ENCODE measurements around the gene NUP107. TPM values are rescaled to one million over a fixed set of nuclear protein-coding genes. Genes with fewer than 3 reads are reported as not detected.

Gene NUP107
- polyA plus RNA-seq, 2 of the 4 experiments (the other 2 are of a cell fraction): 78.5 to 194 TPM

DNA sequence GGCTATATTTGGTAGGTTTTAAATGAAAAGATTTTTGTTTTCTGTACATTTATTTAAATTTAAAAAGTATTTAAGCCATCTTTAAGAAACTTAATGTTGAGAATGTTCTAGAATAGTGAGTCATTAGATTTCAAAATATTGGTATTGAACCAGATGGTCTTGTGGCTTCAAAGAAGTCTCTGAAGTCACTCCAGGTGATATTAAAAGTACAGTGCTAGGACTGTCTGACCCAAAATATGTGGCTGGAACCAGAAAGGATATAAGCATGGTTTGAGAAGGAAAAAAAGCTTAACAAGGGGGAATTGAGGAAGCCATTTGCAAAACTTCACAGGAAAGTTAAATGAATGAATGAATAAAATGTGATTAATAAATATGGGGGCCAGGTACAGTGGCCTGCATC is 92.5 kb downstream of the NUP107 start:
- POLR2A ChIA-PET: no interaction called here
- H3K4me1 ChIP-seq: no peaks in the 10 kb centered on the region
- H3K4me3 ChIP-seq: no peak overlapping the region
- TF ChIP-seq EHMT2 (IDR thresholded peaks at IDR 0.05; ENCODE audit: low read depth) (no peak), POLR2A (IDR thresholded peaks at IDR 0.05; ENCODE audit: low read length) (no peak), RAD21 (conservative IDR thresholded peaks at IDR 0.05 in 1 of 2, IDR thresholded peaks at IDR 0.05 in 1 of 2) (no peak), NR3C1 (IDR thresholded peaks at IDR 0.05) (no peak), FOSL2 (IDR thresholded peaks at IDR 0.05) (no peak), FOSL2 (CRISPR knock-in tag; IDR thresholded peaks at IDR 0.05) (no peak), ZNF302 (CRISPR knock-in tag; IDR thresholded peaks at IDR 0.05) (no peak), HDAC2 (IDR thresholded peaks at IDR 0.05) (no peak), EHF (CRISPR knock-in tag; IDR thresholded peaks at IDR 0.05) (no peak), HOXB5 (CRISPR knock-in tag; IDR thresholded peaks at IDR 0.05) (no peak)
- TF ChIP-seq, protein P1, sequence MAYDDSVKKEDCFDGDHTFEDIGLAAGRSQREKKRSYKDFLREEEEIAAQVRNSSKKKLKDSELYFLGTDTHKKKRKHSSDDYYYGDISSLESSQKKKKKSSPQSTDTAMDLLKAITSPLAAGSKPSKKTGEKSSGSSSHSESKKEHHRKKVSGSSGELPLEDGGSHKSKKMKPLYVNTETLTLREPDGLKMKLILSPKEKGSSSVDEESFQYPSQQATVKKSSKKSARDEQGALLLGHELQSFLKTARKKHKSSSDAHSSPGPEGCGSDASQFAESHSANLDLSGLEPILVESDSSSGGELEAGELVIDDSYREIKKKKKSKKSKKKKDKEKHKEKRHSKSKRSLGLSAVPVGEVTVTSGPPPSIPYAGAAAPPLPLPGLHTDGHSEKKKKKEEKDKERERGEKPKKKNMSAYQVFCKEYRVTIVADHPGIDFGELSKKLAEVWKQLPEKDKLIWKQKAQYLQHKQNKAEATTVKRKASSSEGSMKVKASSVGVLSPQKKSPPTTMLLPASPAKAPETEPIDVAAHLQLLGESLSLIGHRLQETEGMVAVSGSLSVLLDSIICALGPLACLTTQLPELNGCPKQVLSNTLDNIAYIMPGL (CRISPR knock-in tag; IDR thresholded peaks at IDR 0.05; ENCODE audit: borderline replicate concordance): no peak
- TF ChIP-seq, protein P2, sequence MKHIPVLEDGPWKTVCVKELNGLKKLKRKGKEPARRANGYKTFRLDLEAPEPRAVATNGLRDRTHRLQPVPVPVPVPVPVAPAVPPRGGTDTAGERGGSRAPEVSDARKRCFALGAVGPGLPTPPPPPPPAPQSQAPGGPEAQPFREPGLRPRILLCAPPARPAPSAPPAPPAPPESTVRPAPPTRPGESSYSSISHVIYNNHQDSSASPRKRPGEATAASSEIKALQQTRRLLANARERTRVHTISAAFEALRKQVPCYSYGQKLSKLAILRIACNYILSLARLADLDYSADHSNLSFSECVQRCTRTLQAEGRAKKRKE (CRISPR knock-in tag; IDR thresholded peaks at IDR 0.05; ENCODE audit: low read depth): no peak
- TF ChIP-seq, protein P3, sequence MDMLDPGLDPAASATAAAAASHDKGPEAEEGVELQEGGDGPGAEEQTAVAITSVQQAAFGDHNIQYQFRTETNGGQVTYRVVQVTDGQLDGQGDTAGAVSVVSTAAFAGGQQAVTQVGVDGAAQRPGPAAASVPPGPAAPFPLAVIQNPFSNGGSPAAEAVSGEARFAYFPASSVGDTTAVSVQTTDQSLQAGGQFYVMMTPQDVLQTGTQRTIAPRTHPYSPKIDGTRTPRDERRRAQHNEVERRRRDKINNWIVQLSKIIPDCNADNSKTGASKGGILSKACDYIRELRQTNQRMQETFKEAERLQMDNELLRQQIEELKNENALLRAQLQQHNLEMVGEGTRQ (IDR thresholded peaks at IDR 0.05): no peak
- no peaks in the 10 kb centered on the region for H3K9me3 ChIP-seq
- no peak overlapping the region for H3K4me2 ChIP-seq
- FAIRE-seq (no peak), ATAC-seq (no peak), DNase-seq (ENCODE audit: low read depth in 1 of 2, low spot score in 1 of 2) (no peak)
- no peak overlapping the region for H3K27ac ChIP-seq
- CTCF ChIA-PET: no interaction called here

DNA sequence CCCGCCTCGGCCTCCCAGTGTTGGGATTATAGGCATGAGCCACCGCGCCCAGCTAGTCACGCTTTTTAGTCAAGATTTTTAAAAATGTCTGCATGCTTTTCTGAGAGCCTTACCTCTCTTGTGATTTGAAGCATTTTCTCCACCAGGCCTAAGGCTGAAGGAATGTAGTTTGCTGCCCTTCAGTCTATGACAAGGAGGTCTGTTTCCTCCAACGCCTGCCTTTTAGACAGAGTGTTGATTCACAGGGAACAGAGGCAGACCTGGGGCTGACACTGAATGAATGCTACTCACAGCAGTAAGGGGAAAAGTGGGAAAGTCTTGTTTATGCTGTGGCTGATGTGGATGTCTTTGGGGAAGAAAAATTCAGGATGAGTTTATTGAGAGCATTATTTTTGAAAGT is 94.0 kb downstream of the NUP107 start:
- Histone ChIP-seq H3K4me3 (no peak overlapping the region), H3K9me3 (no peaks in the 10 kb centered on the region), H3K4me2 (no peak overlapping the region), H3K27ac (no peak overlapping the region), H3K4me1 (peaks cover 6% of the 10 kb centered on the region; the same call in 2 of the 3 replicates)
- TF ChIP-seq, protein P1 (CRISPR knock-in tag; IDR thresholded peaks at IDR 0.05; ENCODE audit: borderline replicate concordance): no peak
- TF ChIP-seq, protein P4, sequence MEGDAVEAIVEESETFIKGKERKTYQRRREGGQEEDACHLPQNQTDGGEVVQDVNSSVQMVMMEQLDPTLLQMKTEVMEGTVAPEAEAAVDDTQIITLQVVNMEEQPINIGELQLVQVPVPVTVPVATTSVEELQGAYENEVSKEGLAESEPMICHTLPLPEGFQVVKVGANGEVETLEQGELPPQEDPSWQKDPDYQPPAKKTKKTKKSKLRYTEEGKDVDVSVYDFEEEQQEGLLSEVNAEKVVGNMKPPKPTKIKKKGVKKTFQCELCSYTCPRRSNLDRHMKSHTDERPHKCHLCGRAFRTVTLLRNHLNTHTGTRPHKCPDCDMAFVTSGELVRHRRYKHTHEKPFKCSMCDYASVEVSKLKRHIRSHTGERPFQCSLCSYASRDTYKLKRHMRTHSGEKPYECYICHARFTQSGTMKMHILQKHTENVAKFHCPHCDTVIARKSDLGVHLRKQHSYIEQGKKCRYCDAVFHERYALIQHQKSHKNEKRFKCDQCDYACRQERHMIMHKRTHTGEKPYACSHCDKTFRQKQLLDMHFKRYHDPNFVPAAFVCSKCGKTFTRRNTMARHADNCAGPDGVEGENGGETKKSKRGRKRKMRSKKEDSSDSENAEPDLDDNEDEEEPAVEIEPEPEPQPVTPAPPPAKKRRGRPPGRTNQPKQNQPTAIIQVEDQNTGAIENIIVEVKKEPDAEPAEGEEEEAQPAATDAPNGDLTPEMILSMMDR (IDR thresholded peaks at IDR 0.05): no peak
- TF ChIP-seq TP53 (CRISPR knock-in tag; IDR thresholded peaks at IDR 0.05) (no peak), NR3C1 (IDR thresholded peaks at IDR 0.05) (no peak), HOXB13 (CRISPR knock-in tag; IDR thresholded peaks at IDR 0.05; ENCODE audit: low read depth) (no peak)
- ATAC-seq: no peak
- no peak for DNase-seq (ENCODE audit: low read depth in 1 of 2, low spot score in 1 of 2)
- 90% methylated on average over 6 of the region's 6 CpGs for WGBS (ENCODE audit: missing lambda C conversion rate)
- ChIA-PET CTCF (interaction anchor here (0.7 to 1.9 kb wide), 2 partner anchors 10 to 557 kb away, joined by 4 to 5 read pairs; no protein-coding TSS in a partner anchor), POLR2A (no interaction called here)
- no peak for FAIRE-seq

DNA sequence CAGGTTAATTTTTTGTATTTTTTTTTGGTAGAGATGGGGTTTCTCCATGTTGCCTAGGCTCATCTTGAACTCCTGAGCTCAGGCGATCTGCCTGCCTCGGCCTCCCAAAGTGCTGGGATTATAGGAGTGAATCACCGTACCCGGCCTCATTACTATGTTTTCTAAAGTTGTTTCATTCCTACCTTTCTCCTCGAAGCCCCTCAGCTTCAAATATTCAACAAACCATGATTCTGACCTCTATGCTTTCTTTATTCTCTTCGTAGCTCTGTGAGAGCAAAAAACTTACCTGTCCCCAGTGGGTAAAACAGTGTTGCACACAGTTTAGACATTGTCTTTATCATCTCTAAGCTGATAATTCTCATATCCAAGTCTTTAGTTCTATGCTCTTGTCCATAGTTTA is 95.0 kb downstream of the NUP107 start:
- DNase-seq (ENCODE audit: low read depth in 1 of 2, low spot score in 1 of 2) (no peak), ATAC-seq (no peak), FAIRE-seq (no peak)
- Histone ChIP-seq H3K4me1 (peaks cover 8% of the 10 kb centered on the region), H3K27ac (no peak overlapping the region), H3K4me3 (no peak overlapping the region), H3K9me3 (no peaks in the 10 kb centered on the region), H3K4me2 (no peak overlapping the region)
- POLR2A ChIA-PET: no interaction called here
- WGBS (ENCODE audit: missing lambda C conversion rate): 77% methylated on average over 6 of the region's 6 CpGs
- CTCF ChIA-PET: interaction anchor here (0.6 to 1.9 kb wide), 2 partner anchors 11 to 23 kb away, joined by 3 to 5 read pairs; no protein-coding TSS in a partner anchor
- no peak for TF ChIP-seq FOSL2 (IDR thresholded peaks at IDR 0.05)
- no peak for TF ChIP-seq FOSL2 (CRISPR knock-in tag; IDR thresholded peaks at IDR 0.05)
- no peak for TF ChIP-seq NPAS2 (CRISPR knock-in tag; IDR thresholded peaks at IDR 0.05; ENCODE audit: borderline replicate concordance)
- TF ChIP-seq HEYL (CRISPR knock-in tag; IDR thresholded peaks at IDR 0.05): no peak
- TF ChIP-seq, protein P3 (IDR thresholded peaks at IDR 0.05): no peak
- no peak for TF ChIP-seq ZFP36 (IDR thresholded peaks at IDR 0.05; ENCODE audit: borderline replicate concordance, partially characterized antibody)
- no peak for TF ChIP-seq NFE2L2 (conservative IDR thresholded peaks at IDR 0.05; ENCODE audit: low read length)
- TF ChIP-seq HOXA7 (CRISPR knock-in tag; IDR thresholded peaks at IDR 0.05): no peak
- TF ChIP-seq SMC3 (IDR thresholded peaks at IDR 0.05): no peak
- TF ChIP-seq RCOR1 (IDR thresholded peaks at IDR 0.05; ENCODE audit: low read depth, low read length): no peak
- no peak for TF ChIP-seq JUNB (IDR thresholded peaks at IDR 0.05)
- TF ChIP-seq ZNF302 (CRISPR knock-in tag; IDR thresholded peaks at IDR 0.05): no peak
- TF ChIP-seq RFX5 (IDR thresholded peaks at IDR 0.05): no peak
- no peak for TF ChIP-seq TFCP2L1 (CRISPR knock-in tag; IDR thresholded peaks at IDR 0.05)
